Aorta (tissue), 5 donors: ENCODE data around the gene ST14. TPM values are rescaled to one million over a fixed set of nuclear protein-coding genes. Genes with fewer than 3 reads are reported as not detected.
A peak's percentile ranks its signal among the peaks of the same experiment; 100 is the strongest.

ENCODE experiments used
- ATAC-seq: fragments of 200-7000 bp; cut with Tn5 transposase; one replicate; pipeline ENCODE4 v1.9.1; 2022; ENCODE audit warnings: moderate library complexity; ENCODE audit not compliant: low FRiP score
- DNase-seq, 2 donors: peaks; one replicate each; pipeline ENCODE4 v3.0.0-alpha.2; 2020
- H3K27ac ChIP-seq, 2 donors: one replicate each; pipeline ENCODE4 v1.5.1; 2013; ENCODE audit warnings: low read length in 2 of 2, mild to moderate bottlenecking in 2 of 2, moderate library complexity in 2 of 2, control low read depth in 1 of 2, inconsistent platforms in 1 of 2, low read depth in 1 of 2
- H3K27me3 ChIP-seq, 2 donors: one replicate each; pipeline ENCODE4 v1.6.1; 2013; ENCODE audit warnings: control low read depth in 1 of 2, low read length in 1 of 2, mild to moderate bottlenecking in 1 of 2, moderate library complexity in 1 of 2; ENCODE audit not compliant: insufficient read depth in 2 of 2, control insufficient read depth in 1 of 2
- H3K36me3 ChIP-seq, 2 donors: one replicate each; pipeline ENCODE4 v1.6.1; 2013; ENCODE audit warnings: control low read depth in 1 of 2, low read length in 1 of 2, mild to moderate bottlenecking in 1 of 2; ENCODE audit not compliant: insufficient read depth in 2 of 2, control insufficient read depth in 1 of 2
- H3K4me1 ChIP-seq, 2 donors: one replicate each; pipeline ENCODE4 v1.6.1; 2013; ENCODE audit warnings: low read length in 2 of 2, control low read depth in 1 of 2, mild to moderate bottlenecking in 1 of 2, moderate library complexity in 1 of 2; ENCODE audit not compliant: insufficient read depth in 2 of 2, control insufficient read depth in 1 of 2
- H3K4me3 ChIP-seq, 2 donors: one replicate each; pipeline ENCODE4 v1.5.1; 2013; ENCODE audit warnings: low read length in 2 of 2, control low read depth in 1 of 2, mild to moderate bottlenecking in 1 of 2
- H3K9me3 ChIP-seq: one replicate; pipeline ENCODE4 v1.6.1; 2013; ENCODE audit warnings: mild to moderate bottlenecking, low read length; ENCODE audit not compliant: control insufficient read depth
- WGBS, 2 donors: extraction: QIAGEN DNeasy Blood & Tissue Kit; methylation state at CpG; one replicate each; pipeline ENCODE4 v1.1.7; 2013; 5-methylcytosine and 5-hydroxymethylcytosine counted together
- intact Hi-C, 2 donors: fragments of 100-400 bp; cut with DNase I; formaldehyde crosslinking; loops; one replicate each; pipeline versions ENCODE4 v1.14.2 to v1.15.0; 2022
- polyA plus RNA-seq, 2 donors: library from polyadenylated mRNA; stranded (reverse); fragments of 200-250 nt; gene quantifications; one replicate each; pipeline ENCODE4 v1.2.3, GENCODE V29; 2013
- total RNA-seq, 2 donors: library from RNA; stranded (reverse); fragmentation: NEBNext Ultra II Directional; extraction: Animal tissue kit (Norgen Biotek cat#: 25700); gene quantifications; one replicate each; pipeline ENCODE4 v1.2.1, GENCODE V29; 2021
- donor health status: healthy with polysubstance abuse.
- donor health status: Bipolar disorder and iron deficiency.
- donor health status: DM: no; HTN: no; CAD: no.
- donor health status: DM: no; HTN: no; CAD: no.
- donor health status: DM: yes; HTN: yes; CAD: no.

Gene ST14
- total and polyA plus RNA-seq, 4 donors = 0.74 to 14.4 (median 6.1) TPM

GRCh38 chr11:130127509-130127908, 32.1 kb upstream of the ST14 start:
- DNase-seq = no peak
- no peaks in the 10 kb centered on the region for H3K4me1 ChIP-seq
- intact Hi-C loops = loop anchor here in 1 of 2 donors (10.0 kb wide), 1 partner anchor 123 kb away; the partner anchor contains the start of gene PRDM10
- no peak overlapping the region for H3K4me3 ChIP-seq
- no peaks in the 10 kb centered on the region for H3K27me3 ChIP-seq
- ATAC-seq = no peak
- H3K36me3 ChIP-seq = peaks cover 0 to 19% of the 10 kb centered on the region in 2 donors
- H3K9me3 ChIP-seq = no peaks in the 10 kb centered on the region
- H3K27ac ChIP-seq = no peak overlapping the region
- WGBS, 2 donors = 90 to 96% methylated on average over 4 of the region's 4 CpGs

- no peaks in the 10 kb centered on the region for H3K27me3 ChIP-seq
- DNase-seq = no peak
- WGBS, 2 donors = 93 to 95% methylated on average over 2 of the region's 2 CpGs
- no peaks in the 10 kb centered on the region for H3K4me1 ChIP-seq
- peaks cover 0 to 17% of the 10 kb centered on the region in 2 donors for H3K36me3 ChIP-seq
- no peak overlapping the region for H3K27ac ChIP-seq
- ATAC-seq = no peak
- no peaks in the 10 kb centered on the region for H3K9me3 ChIP-seq
- no peak overlapping the region for H3K4me3 ChIP-seq
- intact Hi-C loops = loop anchor here in 1 of 2 donors (10.0 kb wide), 1 partner anchor 124 kb away; the partner anchor contains the start of gene PRDM10
These were observed 31.0 kb upstream of the ST14 start for GRCh38 chr11:130128626-130129025.

- Histone ChIP-seq H3K4me3 (no peak overlapping the region), H3K4me1 (no peaks in the 10 kb centered on the region), H3K36me3 (peaks cover 0 to 19% of the 10 kb centered on the region in 2 donors), H3K9me3 (no peaks in the 10 kb centered on the region), H3K27me3 (no peaks in the 10 kb centered on the region), H3K27ac (no peak overlapping the region)
- DNase-seq = no peak
- intact Hi-C loops = loop anchor here (2.0 to 10.0 kb wide), 3 partner anchors 125 to 207 kb away; partner anchors contain the start of gene PRDM10 (in 2 of the 2)
- WGBS, 2 donors = 79 to 80% methylated on average over 11 of the region's 11 CpGs
- ATAC-seq = no peak
These were observed 29.7 kb upstream of the ST14 start for GRCh38 chr11:130129922-130130321.

- H3K36me3 ChIP-seq = peaks cover 0 to 16% of the 10 kb centered on the region in 2 donors
- 54 to 55% methylated on average over 9 of the region's 9 CpGs for WGBS, 2 donors
- H3K9me3 ChIP-seq = no peaks in the 10 kb centered on the region
- no peak overlapping the region for H3K27ac ChIP-seq
- no peaks in the 10 kb centered on the region for H3K27me3 ChIP-seq
- ATAC-seq (peak; percentile 83), DNase-seq (no peak)
- no peak overlapping the region for H3K4me3 ChIP-seq
- no peaks in the 10 kb centered on the region for H3K4me1 ChIP-seq
- intact Hi-C loops = loop anchor here (2.0 to 5.0 kb wide), 3 partner anchors 130 to 209 kb away; partner anchors contain the start of gene PRDM10 (in 1 of the 2)
These were observed 27.4 kb upstream of the ST14 start for GRCh38 chr11:130131961-130132850.

GRCh38 chr11:130133716-130134115, 25.9 kb upstream of the ST14 start:
- intact Hi-C loops = loop anchor here (2.0 to 5.0 kb wide), 2 partner anchors 131 to 209 kb away; partner anchors contain the start of gene PRDM10 (in 1 of the 2)
- 92 to 94% methylated on average over 8 of the region's 8 CpGs for WGBS, 2 donors
- Histone ChIP-seq H3K4me3 (no peak overlapping the region), H3K27ac (no peak overlapping the region), H3K27me3 (no peaks in the 10 kb centered on the region), H3K9me3 (no peaks in the 10 kb centered on the region), H3K4me1 (no peaks in the 10 kb centered on the region), H3K36me3 (peaks cover 0 to 14% of the 10 kb centered on the region in 2 donors)
- no peak for DNase-seq
- ATAC-seq = no peak

- intact Hi-C loops = no loop called here
- Histone ChIP-seq H3K27me3 (no peaks in the 10 kb centered on the region), H3K9me3 (no peaks in the 10 kb centered on the region), H3K36me3 (peaks cover 0 to 8% of the 10 kb centered on the region in 2 donors), H3K27ac (no peak overlapping the region), H3K4me1 (no peaks in the 10 kb centered on the region), H3K4me3 (no peak overlapping the region)
- DNase-seq (no peak), ATAC-seq (no peak)
- WGBS, 2 donors = 63 to 72% methylated on average over 7 of the region's 7 CpGs
These were observed 23.5 kb upstream of the ST14 start for GRCh38 chr11:130136107-130136506.

GRCh38 chr11:130137999-130138398, 21.6 kb upstream of the ST14 start:
- no peaks in the 10 kb centered on the region for H3K27me3 ChIP-seq
- no peak for DNase-seq
- no peaks in the 10 kb centered on the region for H3K9me3 ChIP-seq
- intact Hi-C loops = no loop called here
- H3K36me3 ChIP-seq = peaks cover 0 to 10% of the 10 kb centered on the region in 2 donors
- ATAC-seq = no peak
- H3K4me3 ChIP-seq = no peak overlapping the region
- H3K4me1 ChIP-seq = no peaks in the 10 kb centered on the region
- H3K27ac ChIP-seq = no peak overlapping the region
- 88% methylated on average over 9 of the region's 9 CpGs for WGBS, 2 donors

GRCh38 chr11:130139401-130139800, 20.2 kb upstream of the ST14 start:
- no peak overlapping the region for H3K4me3 ChIP-seq
- no peaks in the 10 kb centered on the region for H3K4me1 ChIP-seq
- DNase-seq (no peak), ATAC-seq (no peak)
- no peak overlapping the region for H3K27ac ChIP-seq
- H3K27me3 ChIP-seq = no peaks in the 10 kb centered on the region
- no peaks in the 10 kb centered on the region for H3K9me3 ChIP-seq
- 71 to 75% methylated on average over 13 of the region's 13 CpGs for WGBS, 2 donors
- intact Hi-C loops = no loop called here
- H3K36me3 ChIP-seq = peaks cover 0 to 6% of the 10 kb centered on the region in 2 donors
